B cell (primary cell): ENCODE results near the gene FAM120B.

ENCODE experiments used
- EZH2 ChIP-seq: IDR thresholded peaks from 2 replicates; pipeline ENCODE4 v1.6.1; 2012; ENCODE audit warnings: borderline replicate concordance, low read depth, mild to moderate bottlenecking, moderate library complexity, low read length; ENCODE audit not compliant: insufficient read depth, poor library complexity, severe bottlenecking
- TF ChIP-seq, protein P1 (sequence below): fragments of 200-600 bp; IDR thresholded peaks from one replicate; pipeline ENCODE4 v1.8.0; 2022; ENCODE audit warnings: antibody characterized with exemption, mild to moderate bottlenecking

- TF ChIP-seq, protein P1, sequence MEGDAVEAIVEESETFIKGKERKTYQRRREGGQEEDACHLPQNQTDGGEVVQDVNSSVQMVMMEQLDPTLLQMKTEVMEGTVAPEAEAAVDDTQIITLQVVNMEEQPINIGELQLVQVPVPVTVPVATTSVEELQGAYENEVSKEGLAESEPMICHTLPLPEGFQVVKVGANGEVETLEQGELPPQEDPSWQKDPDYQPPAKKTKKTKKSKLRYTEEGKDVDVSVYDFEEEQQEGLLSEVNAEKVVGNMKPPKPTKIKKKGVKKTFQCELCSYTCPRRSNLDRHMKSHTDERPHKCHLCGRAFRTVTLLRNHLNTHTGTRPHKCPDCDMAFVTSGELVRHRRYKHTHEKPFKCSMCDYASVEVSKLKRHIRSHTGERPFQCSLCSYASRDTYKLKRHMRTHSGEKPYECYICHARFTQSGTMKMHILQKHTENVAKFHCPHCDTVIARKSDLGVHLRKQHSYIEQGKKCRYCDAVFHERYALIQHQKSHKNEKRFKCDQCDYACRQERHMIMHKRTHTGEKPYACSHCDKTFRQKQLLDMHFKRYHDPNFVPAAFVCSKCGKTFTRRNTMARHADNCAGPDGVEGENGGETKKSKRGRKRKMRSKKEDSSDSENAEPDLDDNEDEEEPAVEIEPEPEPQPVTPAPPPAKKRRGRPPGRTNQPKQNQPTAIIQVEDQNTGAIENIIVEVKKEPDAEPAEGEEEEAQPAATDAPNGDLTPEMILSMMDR = no peak
- no peak for TF ChIP-seq EZH2
Observed at GRCh38 chr6:170444811-170445211, 138.3 kb downstream of the FAM120B start.
